ENCODE data around the gene PIK3R6. TPM values are rescaled to one million over a fixed set of nuclear protein-coding genes. Genes with fewer than 3 reads are reported as not detected.

The PIK3R6 gene
- total and polyA plus RNA-seq, 10 of the 15 experiments (the other 5 are each of a cell fraction or from before 2014, with no cell fraction given), result 6.7 to 146 (median 68.2) TPM

- TF ChIP-seq MXI1 (IDR thresholded peaks at IDR 0.05; ENCODE audit: low read depth, low read length) (no peak), TCF12 (IDR thresholded peaks at IDR 0.05; ENCODE audit: low read depth, low read length) (no peak), PBX3 (IDR thresholded peaks at IDR 0.05; ENCODE audit: insufficient replicate concordance, low read depth, low read length) (no peak), ATF3 (IDR thresholded peaks at IDR 0.05; ENCODE audit: borderline replicate concordance, extremely low read depth, low read depth, low read length) (no peak), WRNIP1 (IDR thresholded peaks at IDR 0.05; ENCODE audit: borderline replicate concordance, low read depth, low read length) (no peak), E2F8 (IDR thresholded peaks at IDR 0.05; ENCODE audit: low read depth, partially characterized antibody) (no peak), SMC3 (IDR thresholded peaks at IDR 0.05; ENCODE audit: borderline replicate concordance, low read length) (no peak), SMAD5 (IDR thresholded peaks at IDR 0.05; ENCODE audit: low read depth) (no peak), ELK1 (IDR thresholded peaks at IDR 0.05; ENCODE audit: low read depth, low read length) (no peak)
These were observed 91.2 kb downstream of the PIK3R6 start (continued) for GRCh38 chr17:8776248-8776647.

Measured in GM12878 (cell line).